AG10803 (cell line): ENCODE results near the gene HOXB2.

Experiments
- DNase-seq: peaks from one replicate; pipeline ENCODE4 v3.0.0; 2010; ENCODE audit warnings: low read depth
- H3K4me3 ChIP-seq: 2 replicates; pipeline ENCODE4 v1.5.1; 2011; ENCODE audit warnings: mild to moderate bottlenecking, low read length, control low read depth
- TF ChIP-seq, protein P1 (sequence below): conservative IDR thresholded peaks from 2 replicates; pipeline ENCODE4 v1.5.1; 2011; ENCODE audit warnings: mild to moderate bottlenecking, low read length, control low read depth, inconsistent platforms

HOXB2 gene

DNA sequence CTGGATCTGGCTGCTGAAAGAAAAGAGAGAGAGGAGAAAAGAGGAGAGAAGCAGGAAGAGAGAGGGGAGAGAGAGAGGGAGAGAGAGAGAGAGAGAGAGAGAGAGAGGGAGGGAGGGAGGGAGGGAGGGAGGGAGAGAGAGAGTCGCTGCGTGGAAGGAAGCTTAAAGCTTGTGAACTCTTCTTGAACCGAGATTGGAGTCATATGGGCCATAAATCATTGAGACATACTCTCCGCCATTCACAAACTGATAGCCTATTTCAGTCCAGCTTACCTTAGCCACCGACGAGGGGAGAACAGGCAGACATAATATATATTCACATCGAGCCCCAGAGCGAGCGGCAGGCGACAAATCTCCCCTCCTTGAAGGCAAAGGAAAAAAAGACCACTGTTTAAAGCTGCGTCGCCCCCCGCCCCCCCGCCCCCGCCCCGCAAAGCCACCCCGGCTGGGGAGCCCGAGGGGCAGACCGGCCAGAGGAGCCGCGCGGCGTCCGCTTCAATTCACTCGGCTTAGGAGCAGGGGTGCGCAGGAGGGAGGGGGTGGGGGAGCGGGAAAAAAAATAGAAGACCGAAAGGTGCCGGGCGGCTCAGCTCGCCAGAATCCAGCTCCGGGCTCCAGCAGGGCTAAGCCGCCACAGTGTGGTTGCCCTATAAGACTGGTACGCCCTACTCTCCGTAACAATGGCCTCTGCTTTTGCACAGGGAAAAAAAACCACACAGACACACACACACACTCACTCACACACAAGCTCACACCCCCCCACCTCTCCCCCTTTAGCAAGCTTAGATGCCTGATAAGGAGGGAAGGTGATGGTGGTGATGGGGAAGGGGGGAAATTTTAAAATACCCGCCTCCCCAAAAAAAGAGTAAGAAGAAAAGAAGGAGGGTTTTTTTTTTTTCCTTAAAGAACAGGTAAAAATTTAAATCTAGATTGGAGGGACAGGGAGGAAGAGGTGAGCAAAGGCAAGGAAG lies 10.6 kb upstream of the HOXB2 start:
- DNase-seq, result peak; percentile 95
- TF ChIP-seq, protein P1, sequence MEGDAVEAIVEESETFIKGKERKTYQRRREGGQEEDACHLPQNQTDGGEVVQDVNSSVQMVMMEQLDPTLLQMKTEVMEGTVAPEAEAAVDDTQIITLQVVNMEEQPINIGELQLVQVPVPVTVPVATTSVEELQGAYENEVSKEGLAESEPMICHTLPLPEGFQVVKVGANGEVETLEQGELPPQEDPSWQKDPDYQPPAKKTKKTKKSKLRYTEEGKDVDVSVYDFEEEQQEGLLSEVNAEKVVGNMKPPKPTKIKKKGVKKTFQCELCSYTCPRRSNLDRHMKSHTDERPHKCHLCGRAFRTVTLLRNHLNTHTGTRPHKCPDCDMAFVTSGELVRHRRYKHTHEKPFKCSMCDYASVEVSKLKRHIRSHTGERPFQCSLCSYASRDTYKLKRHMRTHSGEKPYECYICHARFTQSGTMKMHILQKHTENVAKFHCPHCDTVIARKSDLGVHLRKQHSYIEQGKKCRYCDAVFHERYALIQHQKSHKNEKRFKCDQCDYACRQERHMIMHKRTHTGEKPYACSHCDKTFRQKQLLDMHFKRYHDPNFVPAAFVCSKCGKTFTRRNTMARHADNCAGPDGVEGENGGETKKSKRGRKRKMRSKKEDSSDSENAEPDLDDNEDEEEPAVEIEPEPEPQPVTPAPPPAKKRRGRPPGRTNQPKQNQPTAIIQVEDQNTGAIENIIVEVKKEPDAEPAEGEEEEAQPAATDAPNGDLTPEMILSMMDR, result no peak
- H3K4me3 ChIP-seq, result peak overlapping the region; percentile 60

DNA sequence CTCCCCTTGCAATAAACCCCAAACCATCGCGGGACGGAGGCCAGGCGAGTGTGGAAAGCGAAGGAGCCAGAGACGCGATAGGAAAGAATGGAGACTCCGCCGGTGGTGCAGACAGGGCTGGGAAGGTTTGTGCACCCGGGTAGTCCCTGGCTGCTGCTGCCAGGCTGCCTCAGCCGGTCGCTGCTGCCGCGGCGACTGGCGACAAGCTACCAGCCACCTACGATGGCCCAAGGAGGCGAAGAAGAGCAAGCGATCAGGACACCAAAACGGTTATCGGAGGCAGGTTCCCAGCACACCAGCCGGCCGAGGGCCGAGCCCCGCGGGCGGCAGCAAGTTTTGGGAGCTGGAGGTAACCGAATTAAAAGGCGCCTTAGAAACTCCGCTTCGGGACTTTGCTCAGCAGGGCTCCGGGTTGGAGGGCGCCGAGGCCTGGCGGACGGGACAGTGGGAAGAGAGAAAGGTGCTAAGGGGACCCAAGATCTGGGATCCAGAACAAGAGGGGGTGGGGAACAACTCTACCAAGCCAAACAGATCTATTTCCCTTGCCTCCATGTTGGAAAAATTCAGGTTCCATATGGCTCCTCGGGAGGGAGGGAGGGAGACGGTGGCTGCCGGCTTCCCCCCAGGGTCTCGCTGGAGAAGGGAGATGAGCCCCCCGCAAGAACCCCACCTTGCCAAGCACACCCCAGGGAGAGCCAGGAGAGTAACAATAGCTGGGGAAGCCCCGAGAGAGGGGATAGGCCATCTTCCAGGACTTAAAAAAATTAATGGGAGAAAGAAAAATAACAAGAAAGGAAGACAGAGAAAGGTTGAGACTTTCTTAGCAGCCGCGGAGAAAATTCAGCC lies 9.7 kb upstream of the HOXB2 start:
- TF ChIP-seq, protein P1, result no peak
- peak overlapping the region; percentile 60 for H3K4me3 ChIP-seq

DNA sequence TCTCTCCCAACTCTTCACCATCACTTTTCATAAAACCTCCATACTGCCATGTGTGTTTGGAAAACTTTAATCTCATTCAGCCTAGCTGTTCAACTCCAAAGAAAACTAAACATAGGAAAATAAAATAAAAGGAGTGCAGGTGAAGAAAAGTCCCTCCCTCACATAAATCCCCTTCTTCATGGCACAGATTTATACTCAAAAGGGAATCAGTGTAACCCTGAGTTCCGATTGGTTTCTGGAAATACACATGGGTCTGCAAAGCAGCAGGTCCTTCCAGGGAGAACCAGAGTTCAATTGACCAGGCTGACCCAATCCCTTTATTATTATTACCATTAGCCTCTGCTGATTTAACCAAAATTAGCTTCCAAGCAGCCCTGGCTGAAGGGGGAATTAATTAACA lies 8.9 kb upstream of the HOXB2 start:
- TF ChIP-seq, protein P1, result no peak
- H3K4me3 ChIP-seq, result peak overlapping the region; percentile 60

More for the DNA sequence above, 9.7 kb upstream of the HOXB2 start:
- DNase-seq, result no peak

DNA sequence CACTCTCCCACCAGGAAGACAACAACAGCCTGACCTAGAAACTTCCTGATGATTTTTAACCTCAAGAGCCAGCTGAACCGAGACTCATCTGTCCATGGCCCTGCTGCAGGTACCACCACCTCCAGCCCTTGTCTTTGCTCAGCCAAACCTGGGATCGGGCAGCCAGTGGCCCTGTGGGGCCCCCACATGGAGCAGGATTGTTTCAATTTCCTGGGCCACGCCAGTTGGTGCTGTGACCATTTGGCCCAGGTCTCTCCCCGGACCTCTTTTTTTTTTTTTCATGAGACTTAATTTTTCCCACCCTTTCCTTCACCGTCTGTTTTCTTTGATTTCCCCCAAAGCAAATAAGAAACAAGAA lies 8.3 kb upstream of the HOXB2 start:
- no peak for DNase-seq
- peak overlapping the region; percentile 33 for H3K4me3 ChIP-seq
- TF ChIP-seq, protein P1, result no peak

More for the DNA sequence above, 8.9 kb upstream of the HOXB2 start:
- DNase-seq, result no peak

DNA sequence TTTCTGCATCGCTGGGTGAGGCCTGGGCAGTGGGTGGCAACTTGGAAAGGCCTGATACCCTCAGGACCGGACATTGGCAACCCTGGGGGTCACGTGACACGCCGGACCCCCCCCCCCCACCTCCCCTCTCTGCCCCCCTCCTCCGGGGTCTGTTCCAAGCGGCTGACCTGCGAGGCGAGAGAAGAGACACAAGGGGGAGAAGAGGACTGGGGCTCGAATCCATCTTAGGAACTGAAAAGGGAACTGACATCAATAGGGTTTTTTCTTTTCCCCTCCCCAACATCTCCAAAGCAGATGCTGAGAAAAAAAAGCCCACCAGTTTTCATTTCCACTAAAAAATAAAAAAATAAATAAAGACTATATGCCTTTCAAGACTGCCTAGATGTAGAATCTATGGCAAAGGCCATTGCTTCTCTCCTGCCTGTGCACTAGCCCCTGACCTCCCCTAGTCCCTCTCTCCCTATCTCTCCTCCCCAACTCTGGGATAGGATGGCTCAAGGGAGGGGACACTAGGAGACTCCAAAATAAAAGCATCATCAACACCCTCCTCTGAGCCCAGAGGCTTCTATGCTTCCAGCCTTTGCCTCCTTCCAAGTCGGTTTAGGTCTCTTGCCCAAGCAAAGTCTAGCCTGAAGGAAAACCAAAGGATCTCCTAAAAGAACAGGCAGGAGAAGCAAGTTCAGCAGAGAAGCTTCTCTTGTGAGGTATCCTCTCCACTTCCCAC lies 7.7 kb upstream of the HOXB2 start:
- no peak for DNase-seq
- TF ChIP-seq, protein P1, result no peak
- peak overlapping the region; percentile 33 for H3K4me3 ChIP-seq

DNA sequence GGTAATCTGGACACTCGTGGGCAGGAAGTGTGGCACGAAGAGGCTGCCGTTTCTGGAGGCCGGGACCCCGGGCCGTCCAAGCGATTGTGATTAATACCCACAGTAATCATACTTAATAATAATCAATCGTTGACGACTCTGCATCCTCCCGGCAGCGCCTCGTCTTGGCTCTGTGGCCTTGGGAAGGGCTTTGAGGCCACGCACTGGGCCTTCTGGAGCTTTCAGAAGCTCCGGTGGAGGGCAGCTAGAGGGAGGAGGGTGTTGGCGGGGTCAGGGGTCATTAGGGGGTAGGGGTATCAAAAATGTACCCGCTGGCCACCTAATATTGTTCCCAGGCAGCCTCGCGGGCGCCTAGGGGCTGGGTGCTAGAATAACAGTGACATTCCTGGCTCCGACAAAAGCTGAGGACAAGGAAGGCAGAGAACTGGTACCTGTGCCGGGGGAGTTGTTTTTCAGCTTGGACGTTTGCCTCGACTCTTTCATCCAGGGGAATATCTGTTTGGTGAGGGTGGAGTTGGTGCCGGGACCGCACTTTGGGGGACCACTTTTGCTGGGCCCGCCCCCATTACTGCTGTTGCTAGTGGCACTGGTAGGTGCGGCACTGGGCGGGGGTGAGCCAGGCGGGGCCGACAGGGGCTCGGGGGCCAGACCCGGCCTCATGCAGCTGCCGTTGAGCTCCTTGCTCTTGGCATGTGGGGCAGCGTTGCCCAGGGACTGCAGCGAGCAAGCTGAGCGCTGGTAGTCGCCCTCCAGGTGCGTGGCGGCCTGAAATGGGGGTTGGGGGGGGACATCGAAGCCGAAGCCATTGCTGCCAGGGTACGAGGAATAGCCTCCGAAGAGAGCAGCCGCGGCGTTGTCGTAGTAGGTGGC lies 6.9 kb upstream of the HOXB2 start:
- no peak for DNase-seq
- H3K4me3 ChIP-seq, result peak overlapping the region; percentile 24
- TF ChIP-seq, protein P1, result no peak
